GM12878 (cell line): Measurements from ENCODE around the gene MEAF6. TPM values are rescaled to one million over a fixed set of nuclear protein-coding genes. Genes with fewer than 3 reads are reported as not detected.

Experiments used
- ATAC-seq: fragments of 200-7000 bp; cut with Tn5 transposase; 3 replicates; pipeline ENCODE4 v1.9.1; 2020; ENCODE audit warnings: mild to moderate bottlenecking, moderate library complexity
- Bru-seq: library from RNA; stranded (reverse); fragments of 400-500 nt; gene quantifications from one replicate; lab custom pipeline; 2021; lab: Mats Ljungman, UMichigan
- BruChase-seq, 2 experiments: library from RNA; stranded (reverse); fragments of 400-500 nt; gene quantifications; one replicate each; lab custom pipeline; 2021; lab: Mats Ljungman, UMichigan
- BruUV-seq: library from RNA; stranded (reverse); fragments of 400-500 nt; replicated peaks from 2 replicates; lab custom pipeline; 2021; lab: Mats Ljungman, UMichigan
- CTCF ChIA-PET: fragments of 300-600 bp; sonication (Branson Sonifier 250); formaldehyde crosslinking; extraction: SDS; loops from one replicate; lab custom pipeline; 2021; ENCODE audit warnings: inconsistent platforms; lab: Yijun Ruan, JAX
- POLR2A ChIA-PET: fragments of 350-600 bp; formaldehyde crosslinking; extraction: SDS; loops from one replicate; lab custom pipeline; 2021; ENCODE audit warnings: inconsistent platforms; lab: Charles Lee
- RAD21 ChIA-PET: fragments of 300-600 bp; sonication (Branson Sonifier 250); formaldehyde crosslinking; loops from one replicate; lab custom pipeline; 2023; ENCODE audit warnings: antibody characterized with exemption; ENCODE audit not compliant: unreplicated experiment; lab: Charles Lee
- SMC1A ChIA-PET: fragments of 300-600 bp; sonication (Branson Sonifier 250); formaldehyde crosslinking; loops from one replicate; lab custom pipeline; 2023; ENCODE audit not compliant: unreplicated experiment, uncharacterized antibody; lab: Charles Lee
- DNase-seq: peaks from one replicate; pipeline ENCODE4 v3.0.0-alpha.2; 2011; ENCODE audit warnings: low read depth, low spot score
- FAIRE-seq: peaks from 3 replicates; lab custom pipeline; 2011; peaks lifted over from hg19 to GRCh38; lab: Jason Lieb, UNC
- H2AFZ ChIP-seq: 2 replicates; pipeline ENCODE4 v1.6.0; 2011; ENCODE audit warnings: low read depth, low read length, control low read depth; ENCODE audit not compliant: control insufficient read depth
- H3K27ac ChIP-seq: 2 replicates; pipeline ENCODE4 v1.5.1; 2011; ENCODE audit warnings: control low read depth; ENCODE audit not compliant: control insufficient read depth, insufficient read depth
- H3K27me3 ChIP-seq, 2 experiments: replicated peaks in 1 of 2; 2 replicates each; pipeline versions ENCODE4 v1.6.0 to v1.6.1; 2011; ENCODE audit warnings: low read length in 1 of 2; ENCODE audit not compliant: control insufficient read depth in 2 of 2, insufficient read depth in 2 of 2
- H3K36me3 ChIP-seq, 2 experiments: 2 replicates each; pipeline ENCODE4 v1.5.1; 2011; ENCODE audit warnings: low read length in 1 of 2; ENCODE audit not compliant: control insufficient read depth in 2 of 2, insufficient read depth in 2 of 2
- H3K4me1 ChIP-seq: 2 replicates; pipeline ENCODE4 v1.6.1; 2011; ENCODE audit warnings: mild to moderate bottlenecking, low read length, moderate library complexity, mixed read lengths; ENCODE audit not compliant: control insufficient read depth, insufficient read depth
- H3K4me2 ChIP-seq: 2 replicates; pipeline ENCODE4 v1.6.0; 2011; ENCODE audit warnings: control low read depth; ENCODE audit not compliant: control insufficient read depth, insufficient read depth
- H3K4me3 ChIP-seq: fragments of 200-600 bp; sonication (generic); 2 replicates; pipeline ENCODE4 v1.5.1; 2016
- H3K79me2 ChIP-seq: 2 replicates; pipeline ENCODE4 v1.6.0; 2011; ENCODE audit warnings: low read length; ENCODE audit not compliant: control insufficient read depth, insufficient read depth
- H3K9ac ChIP-seq: 2 replicates; pipeline ENCODE4 v1.8.0; 2011; ENCODE audit warnings: low read length, control low read depth, mixed read lengths; ENCODE audit not compliant: control insufficient read depth, insufficient read depth
- H3K9me3 ChIP-seq: replicated peaks from 3 replicates; pipeline ENCODE4 v1.5.1; 2011; ENCODE audit warnings: mild to moderate bottlenecking, low read length; ENCODE audit not compliant: control insufficient read depth, insufficient read depth
- H4K20me1 ChIP-seq: 2 replicates; pipeline ENCODE4 v1.6.0; 2011; ENCODE audit not compliant: control insufficient read depth, insufficient read depth
- ATF7 ChIP-seq: fragments of 450-650 bp; IDR thresholded peaks from 2 replicates; pipeline ENCODE4 v1.6.1; 2016; ENCODE audit warnings: low read depth, mild to moderate bottlenecking
- FOS ChIP-seq: IDR thresholded peaks from 3 replicates; pipeline ENCODE4 v1.6.1; 2011; ENCODE audit warnings: borderline replicate concordance; ENCODE audit not compliant: insufficient read length; ENCODE audit errors: extremely low read depth
- JUNB ChIP-seq: IDR thresholded peaks from 2 replicates; pipeline ENCODE4 v1.6.1; 2016; ENCODE audit warnings: antibody characterized with exemption, mild to moderate bottlenecking
- KAT2A ChIP-seq: conservative IDR thresholded peaks from 2 replicates; pipeline ENCODE4 v1.6.1; 2011; ENCODE audit warnings: low read depth, low read length; ENCODE audit not compliant: control insufficient read depth
- POLR2A ChIP-seq: IDR thresholded peaks from 2 replicates; pipeline ENCODE4 v1.6.1; 2011; ENCODE audit warnings: low read depth, mild to moderate bottlenecking, low read length
- RAD21 ChIP-seq: IDR thresholded peaks from 2 replicates; pipeline ENCODE4 v1.6.1; 2011; ENCODE audit warnings: mild to moderate bottlenecking, low read depth, low read length, moderate library complexity; ENCODE audit not compliant: insufficient read depth
- YY1 ChIP-seq: IDR thresholded peaks from 2 replicates; pipeline ENCODE4 v1.6.1; 2011; ENCODE audit warnings: low read depth, mild to moderate bottlenecking, low read length
- ZNF274 ChIP-seq: IDR thresholded peaks from one replicate; pipeline ENCODE4 v1.8.0; 2011; ENCODE audit not compliant: insufficient read length, insufficient read depth
- ZZZ3 ChIP-seq: IDR thresholded peaks from 2 replicates; pipeline ENCODE4 v1.6.1; 2011; ENCODE audit warnings: low read depth; ENCODE audit not compliant: control insufficient read depth, insufficient read length
- WGBS: methylation state at CpG from one replicate; pipeline ENCODE4 v1.1.6; 2016; ENCODE audit warnings: low lambda C conversion rate; ENCODE audit not compliant: insufficient replicate concordance, insufficient coverage; ENCODE audit errors: missing lambda C conversion rate; 5-methylcytosine and 5-hydroxymethylcytosine counted together
- in situ Hi-C: fragments of 300-500 bp; cut with MboI; formaldehyde crosslinking; loops from 9 replicates; pipeline ENCODE4 v1.14.3; 2018; ENCODE audit warnings: mixed read lengths
- intact Hi-C: fragments of 100-400 bp; cut with micrococcal nuclease; formaldehyde crosslinking; loops from one replicate; pipeline ENCODE4 v1.14.2; 2022; ENCODE audit not compliant: unreplicated experiment
- long read RNA-seq, 2 experiments: library from polyadenylated mRNA; unstranded; transcript quantifications; one replicate each; pipeline ENCODE4 v2.0.0, GENCODE V29; 2019 to 2020
- polyA minus RNA-seq, 3 experiments: library from RNA; depleted of rRNA, polyadenylated mRNA; stranded (reverse); fragments of >200 nt; gene quantifications; 2 replicates each; pipeline ENCODE4 v1.2.3, GENCODE V29; 2011
- polyA plus RNA-seq, 11 experiments: library from polyadenylated mRNA; depleted of rRNA in 4 of 11; unstranded in 6 of 11; stranded (reverse) in 5 of 11; fragments of >200 nt; fragmentation: Nextera tagmentation in 4 of 11; fragmentation: Illumina TruSeq in 1 of 11; extraction: Ambion mirVana in 4 of 11; extraction: Trizol in 1 of 11; gene quantifications; 1 replicate in 1 of 11; 2 replicates in 10 of 11; pipeline versions ENCODE4 v1.2.1 to v1.2.3, GENCODE V29; 2011 to 2016; ENCODE audit warnings: inconsistent platforms in 2 of 11, missing spikeins in 2 of 11, low read depth in 1 of 11
- total RNA-seq, 4 experiments: library from RNA; depleted of rRNA in 3 of 4; stranded (reverse); fragments of >200 nt in 3 of 4; fragmentation: Illumina TruSeq in 1 of 4; extraction: Trizol in 1 of 4; gene quantifications; 2 replicates each; pipeline versions ENCODE4 v1.2.1 to v1.2.3, GENCODE V29; 2013 to 2021
- TF ChIP-seq, protein P1 (sequence below): fragments of 450-650 bp; IDR thresholded peaks from 2 replicates; pipeline ENCODE4 v1.6.1; 2016; ENCODE audit warnings: mild to moderate bottlenecking
- TF ChIP-seq, protein P2 (sequence below): fragments of 450-650 bp; IDR thresholded peaks from 2 replicates; pipeline ENCODE4 v1.6.1; 2017; ENCODE audit warnings: low read depth, mild to moderate bottlenecking, moderate library complexity

MEAF6 gene
- 98.4 and 100 TPM in 2 replicates for total RNA-seq (2013; cell fraction: nucleolus; rRNA removed)
- total RNA-seq (2014; rRNA removed) (51.8 and 57.8 TPM in 2 replicates), total RNA-seq (2014; rRNA removed; fragmentation: Illumina TruSeq; extraction: Trizol) (53.9 and 56.4 TPM in 2 replicates), total RNA-seq (2021) (48.6 and 49.7 TPM in 2 replicates), polyA plus RNA-seq (2011; rRNA removed) (70.7 and 75.8 TPM in 2 replicates), polyA plus RNA-seq (2014; fragmentation: Illumina TruSeq; extraction: Trizol) (72.2 and 89.4 TPM in 2 replicates), polyA plus RNA-seq (2014; fragmentation: Nextera tagmentation; extraction: Ambion mirVana) (10 to 100 TPM; 30.8 to 33.3 TPM), polyA plus RNA-seq (2014; rRNA removed) (56.3 and 62.4 TPM in 2 replicates), polyA plus RNA-seq (2016; fragmentation: Nextera tagmentation; extraction: Ambion mirVana) (10 to 100 TPM; 74.7 to 75.0 TPM), polyA minus RNA-seq (2011; rRNA and poly(A)+ RNA removed) (19.6 and 26.3 TPM in 2 replicates), Bru-seq, nascent RNA (percentile 74 among the genes with signal in this experiment), BruChase-seq, experiment 1, labeled RNA remaining after a 6-hour chase (percentile 86 among the genes with signal in this experiment), BruChase-seq, experiment 2, labeled RNA remaining after a 2-hour chase (percentile 84 among the genes with signal in this experiment)
- 21.0 TPM for polyA plus RNA-seq (2011; ENCODE audit: low read depth)
- polyA plus RNA-seq (2011; cell fraction: cytosol; rRNA removed) = 42.7 and 57.1 TPM in 2 replicates
- polyA plus RNA-seq (2011; cell fraction: nucleus; rRNA removed) = 40.8 and 43.5 TPM in 2 replicates
- polyA plus RNA-seq (2012) = 30.5 and 33.8 TPM in 2 replicates
- polyA minus RNA-seq (2011; cell fraction: cytosol; rRNA and poly(A)+ RNA removed) = 14.3 and 17.0 TPM in 2 replicates
- 19.1 and 32.1 TPM in 2 replicates for polyA minus RNA-seq (2011; cell fraction: nucleus; rRNA and poly(A)+ RNA removed)
- long read RNA-seq, experiment 1, transcript MEAF6-201 (7 exons, 1,525 nt) = major isoform, 44 of 63 reads
- long read RNA-seq, experiment 1, transcript MEAF6-206 (8 exons, 1,408 nt) = minor isoform, 9 of 63 reads
- long read RNA-seq, experiment 1, partial matches to known transcripts = 1 of 63 reads
- long read RNA-seq, experiment 1, other reads (novel, unspliced or antisense) = 5 of 63 reads
- long read RNA-seq, experiment 2, transcript MEAF6-201 (7 exons, 1,525 nt) = major isoform, 499 of 590 reads
- long read RNA-seq, experiment 2, transcript MEAF6-202 (6 exons, 603 nt) = minor isoform, 13 of 590 reads
- long read RNA-seq, experiment 2, transcript MEAF6-203 (6 exons, 2,005 nt) = minor isoform, 5 of 590 reads
- long read RNA-seq, experiment 2, transcript MEAF6-206 (8 exons, 1,408 nt) = minor isoform, 38 of 590 reads
- long read RNA-seq, experiment 2, partial matches to known transcripts = 9 of 590 reads
- long read RNA-seq, experiment 2, other reads (novel, unspliced or antisense) = 19 of 590 reads

DNA sequence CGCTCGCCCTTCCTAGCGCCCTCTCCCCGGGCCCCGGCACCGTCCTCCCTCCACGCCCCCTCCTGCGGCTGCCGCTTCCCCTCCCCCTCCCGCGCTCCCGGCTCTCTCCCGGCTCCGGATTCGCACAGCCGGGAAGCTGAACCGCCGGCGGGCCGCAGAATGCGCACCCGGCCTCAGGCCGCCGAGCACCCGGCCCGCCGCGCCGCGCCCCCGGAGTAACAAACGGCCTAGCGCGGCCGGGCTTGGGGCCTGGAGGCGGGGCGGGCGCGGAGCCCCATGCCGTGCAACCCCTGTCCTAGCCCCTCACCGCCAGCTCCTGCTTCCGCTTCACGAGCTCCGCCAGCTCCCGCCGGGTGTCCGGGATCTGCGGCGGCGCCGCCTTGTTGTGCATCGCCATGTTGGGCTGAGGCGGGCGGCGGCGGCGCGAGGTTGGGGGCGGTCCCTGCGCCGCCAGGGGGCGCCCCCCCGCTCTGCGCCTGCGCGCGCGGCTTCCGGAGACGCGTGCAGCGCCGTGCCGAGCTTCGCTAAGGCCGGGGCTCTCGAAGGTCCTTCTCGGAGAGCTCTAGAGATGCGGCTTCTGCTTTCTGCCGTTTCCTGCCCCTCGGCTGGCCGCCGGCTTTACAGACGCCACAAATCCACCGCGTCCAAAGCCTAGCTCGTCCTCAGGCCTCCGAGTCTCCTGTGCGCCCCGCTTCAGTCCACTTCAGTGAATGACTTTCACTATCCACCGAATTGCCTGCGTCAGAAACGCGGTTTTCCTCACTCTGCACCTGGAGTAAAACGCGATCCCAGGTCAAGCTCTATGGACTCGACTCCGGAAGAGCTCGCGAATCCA is at the start of gene MEAF6:
MEAF6 (minus strand) TSS at position 417 of the 835 bp plus-strand sequence; CDS start at position 397, 20 bp downstream.
- peaks cover 17% of the 10 kb centered on the region for H3K79me2 ChIP-seq
- ChIA-PET POLR2A (interaction anchor here (0.6 to 2.7 kb wide), 11 partner anchors 10 to 1063 kb away, joined by 3 to 28 read pairs (median 5); partner anchors contain the start of genes CDCA8, SNIP1 and ZC3H12A), RAD21 (interaction anchor here (0.7 to 2.1 kb wide), 9 partner anchors 9 to 168 kb away, joined by 3 to 13 read pairs (median 6); partner anchors contain the start of genes GNL2, SNIP1 and ZC3H12A), CTCF (interaction anchor here (0.5 to 5.1 kb wide), 11 partner anchors 9 to 1089 kb away, joined by 3 to 26 read pairs (median 5); partner anchors contain the start of gene SNIP1), SMC1A (interaction anchor here (1.0 to 2.1 kb wide), 4 partner anchors 10 to 61 kb away, joined by 3 to 6 read pairs (median 3); no protein-coding TSS in a partner anchor)
- H3K4me3 ChIP-seq = peak within 1 kb of the TSS; percentile 82
- peaks cover 6% of the 10 kb centered on the region for H3K4me1 ChIP-seq
- H3K4me2 ChIP-seq = peak within 1 kb of the TSS; percentile 92
- FAIRE-seq (no peak), DNase-seq (no peak), ATAC-seq (peak; percentile 98)
- H3K9me3 ChIP-seq = no peaks in the 10 kb centered on the region
- in situ Hi-C loops (no loop called here), intact Hi-C loops (loop anchor here (2.0 to 5.0 kb wide), 2 partner anchors 36 to 38 kb away; partner anchors contain the start of gene SNIP1)
- H3K27ac ChIP-seq = peak within 1 kb of the TSS; percentile 39
- peak within 1 kb of the TSS; percentile 67 for H3K9ac ChIP-seq
- peaks cover 0 to 10% of the 10 kb centered on the region in 2 experiments; a peak in 1 of 4 replicates for H3K36me3 ChIP-seq
- WGBS = 1% methylated on average over 49 of the region's 100 CpGs
- no peaks in the 10 kb centered on the region for H4K20me1 ChIP-seq
- peak within 1 kb of the TSS; percentile 89 for H2AFZ ChIP-seq
- no peaks in the 10 kb centered on the region for H3K27me3 ChIP-seq
- BruUV-seq = no TSS peak
- no peak for TF ChIP-seq JUNB
- TF ChIP-seq YY1 = peak; percentile 94
- TF ChIP-seq ATF7 = no peak
- TF ChIP-seq POLR2A = peak; percentile 84
- TF ChIP-seq RAD21 = no peak
- no peak for TF ChIP-seq ZNF274
- TF ChIP-seq KAT2A = no peak
- TF ChIP-seq, protein P1, sequence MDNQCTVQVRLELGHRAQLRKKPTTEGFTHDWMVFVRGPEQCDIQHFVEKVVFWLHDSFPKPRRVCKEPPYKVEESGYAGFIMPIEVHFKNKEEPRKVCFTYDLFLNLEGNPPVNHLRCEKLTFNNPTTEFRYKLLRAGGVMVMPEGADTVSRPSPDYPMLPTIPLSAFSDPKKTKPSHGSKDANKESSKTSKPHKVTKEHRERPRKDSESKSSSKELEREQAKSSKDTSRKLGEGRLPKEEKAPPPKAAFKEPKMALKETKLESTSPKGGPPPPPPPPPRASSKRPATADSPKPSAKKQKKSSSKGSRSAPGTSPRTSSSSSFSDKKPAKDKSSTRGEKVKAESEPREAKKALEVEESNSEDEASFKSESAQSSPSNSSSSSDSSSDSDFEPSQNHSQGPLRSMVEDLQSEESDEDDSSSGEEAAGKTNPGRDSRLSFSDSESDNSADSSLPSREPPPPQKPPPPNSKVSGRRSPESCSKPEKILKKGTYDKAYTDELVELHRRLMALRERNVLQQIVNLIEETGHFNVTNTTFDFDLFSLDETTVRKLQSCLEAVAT = no peak
- no peak for TF ChIP-seq FOS
- TF ChIP-seq, protein P2, sequence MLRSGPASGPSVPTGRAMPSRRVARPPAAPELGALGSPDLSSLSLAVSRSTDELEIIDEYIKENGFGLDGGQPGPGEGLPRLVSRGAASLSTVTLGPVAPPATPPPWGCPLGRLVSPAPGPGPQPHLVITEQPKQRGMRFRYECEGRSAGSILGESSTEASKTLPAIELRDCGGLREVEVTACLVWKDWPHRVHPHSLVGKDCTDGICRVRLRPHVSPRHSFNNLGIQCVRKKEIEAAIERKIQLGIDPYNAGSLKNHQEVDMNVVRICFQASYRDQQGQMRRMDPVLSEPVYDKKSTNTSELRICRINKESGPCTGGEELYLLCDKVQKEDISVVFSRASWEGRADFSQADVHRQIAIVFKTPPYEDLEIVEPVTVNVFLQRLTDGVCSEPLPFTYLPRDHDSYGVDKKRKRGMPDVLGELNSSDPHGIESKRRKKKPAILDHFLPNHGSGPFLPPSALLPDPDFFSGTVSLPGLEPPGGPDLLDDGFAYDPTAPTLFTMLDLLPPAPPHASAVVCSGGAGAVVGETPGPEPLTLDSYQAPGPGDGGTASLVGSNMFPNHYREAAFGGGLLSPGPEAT = peak; percentile 50; the same call in 1 of the 2 replicates
- TF ChIP-seq ZZZ3 = no peak
